Measurements from ENCODE around the gene SALL3. TPM values are rescaled to one million over a fixed set of nuclear protein-coding genes. Genes with fewer than 3 reads are reported as not detected.

Gene SALL3
- total and polyA plus RNA-seq, 2 of the 13 experiments (the other 11 are each of a cell fraction or from before 2014, with no cell fraction given) = not detected

DNA sequence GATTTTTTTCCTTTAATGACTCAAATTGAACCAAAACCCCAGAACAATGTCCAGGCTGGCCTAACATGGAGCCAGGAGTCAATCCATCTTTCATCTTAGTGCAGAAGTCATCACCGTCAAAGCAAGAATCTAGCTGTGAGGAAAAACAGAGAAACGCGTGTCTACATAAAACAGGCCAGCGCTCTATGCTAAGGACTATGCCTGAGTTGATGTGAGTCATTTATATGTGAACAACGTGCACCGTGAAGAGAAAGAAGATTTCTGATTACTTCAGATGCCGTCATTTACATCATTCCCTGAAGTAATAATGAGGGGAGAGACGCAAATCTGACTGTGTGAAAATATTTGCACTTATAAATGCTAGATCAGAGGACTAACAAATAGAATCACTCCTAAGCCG, 34.0 kb upstream of the SALL3 start:
- Histone ChIP-seq H3K36me3 (replicated peaks in 1 of 2; ENCODE audit: control insufficient read depth in 1 of 2, insufficient read depth in 2 of 2, low read length in 2 of 2) (no peaks in the 10 kb centered on the region), H3K4me3 (replicated peaks in 1 of 3; ENCODE audit: insufficient read depth in 1 of 3, low read depth in 2 of 3, low read length in 3 of 3) (no peak overlapping the region), H3K27me3 (ENCODE audit: control insufficient read depth in 1 of 2, insufficient read depth in 2 of 2, low read length in 2 of 2) (peaks cover 4 to 62% of the 10 kb centered on the region in 2 experiments), H3K9ac (ENCODE audit: insufficient read depth, low read depth, low read length) (no peak overlapping the region), H4K20me1 (ENCODE audit: insufficient read depth, low read length) (no peaks in the 10 kb centered on the region), H3K9me3 (ENCODE audit: low read length) (no peaks in the 10 kb centered on the region), H3K79me2 (ENCODE audit: insufficient read depth, low read length) (no peaks in the 10 kb centered on the region), H3K27ac (ENCODE audit: extremely low read length, insufficient read depth, low read length) (no peak overlapping the region), H2AFZ (ENCODE audit: low read length) (no peak overlapping the region), H3K4me2 (ENCODE audit: low read depth, low read length) (no peak overlapping the region), H3K4me1 (ENCODE audit: insufficient read depth, low read length) (no peaks in the 10 kb centered on the region)
- ATAC-seq (no peak), FAIRE-seq (no peak), DNase-seq (ENCODE audit: low spot score) (no peak)
- CTCF ChIA-PET (ENCODE audit: low intra/inter-chr PET ratio, low total read pairs) = no interaction called here
- BruUV-seq (replicated peaks) = no TSS peak
- intact Hi-C loops (cut with micrococcal nuclease; ENCODE audit: unreplicated experiment) = no loop called here
- POLR2A ChIA-PET = no interaction called here
- 47% methylated on average over 9 of the region's 9 CpGs for WGBS (ENCODE audit: low lambda C conversion rate)
- TF ChIP-seq, protein P1, sequence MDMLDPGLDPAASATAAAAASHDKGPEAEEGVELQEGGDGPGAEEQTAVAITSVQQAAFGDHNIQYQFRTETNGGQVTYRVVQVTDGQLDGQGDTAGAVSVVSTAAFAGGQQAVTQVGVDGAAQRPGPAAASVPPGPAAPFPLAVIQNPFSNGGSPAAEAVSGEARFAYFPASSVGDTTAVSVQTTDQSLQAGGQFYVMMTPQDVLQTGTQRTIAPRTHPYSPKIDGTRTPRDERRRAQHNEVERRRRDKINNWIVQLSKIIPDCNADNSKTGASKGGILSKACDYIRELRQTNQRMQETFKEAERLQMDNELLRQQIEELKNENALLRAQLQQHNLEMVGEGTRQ (IDR thresholded peaks at IDR 0.05; ENCODE audit: low read depth, low read length) = no peak
- TF ChIP-seq, protein P1 (CRISPR knock-in tag; IDR thresholded peaks at IDR 0.05; ENCODE audit: borderline replicate concordance) = no peak
- TF ChIP-seq ZFAT (CRISPR knock-in tag; conservative IDR thresholded peaks at IDR 0.05) (no peak), ZSCAN9 (CRISPR knock-in tag; IDR thresholded peaks at IDR 0.05; ENCODE audit: borderline replicate concordance) (no peak), NCOA1 (CRISPR knock-in tag; IDR thresholded peaks at IDR 0.05) (no peak), MZF1 (CRISPR knock-in tag; IDR thresholded peaks at IDR 0.05; ENCODE audit: borderline replicate concordance) (no peak), ZFY (CRISPR knock-in tag; IDR thresholded peaks at IDR 0.05) (no peak), SALL1 (CRISPR knock-in tag; IDR thresholded peaks at IDR 0.05) (no peak)
- TF ChIP-seq, protein P2, sequence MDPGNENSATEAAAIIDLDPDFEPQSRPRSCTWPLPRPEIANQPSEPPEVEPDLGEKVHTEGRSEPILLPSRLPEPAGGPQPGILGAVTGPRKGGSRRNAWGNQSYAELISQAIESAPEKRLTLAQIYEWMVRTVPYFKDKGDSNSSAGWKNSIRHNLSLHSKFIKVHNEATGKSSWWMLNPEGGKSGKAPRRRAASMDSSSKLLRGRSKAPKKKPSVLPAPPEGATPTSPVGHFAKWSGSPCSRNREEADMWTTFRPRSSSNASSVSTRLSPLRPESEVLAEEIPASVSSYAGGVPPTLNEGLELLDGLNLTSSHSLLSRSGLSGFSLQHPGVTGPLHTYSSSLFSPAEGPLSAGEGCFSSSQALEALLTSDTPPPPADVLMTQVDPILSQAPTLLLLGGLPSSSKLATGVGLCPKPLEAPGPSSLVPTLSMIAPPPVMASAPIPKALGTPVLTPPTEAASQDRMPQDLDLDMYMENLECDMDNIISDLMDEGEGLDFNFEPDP (CRISPR knock-in tag; conservative IDR thresholded peaks at IDR 0.05) = no peak
- TF ChIP-seq, protein P3, sequence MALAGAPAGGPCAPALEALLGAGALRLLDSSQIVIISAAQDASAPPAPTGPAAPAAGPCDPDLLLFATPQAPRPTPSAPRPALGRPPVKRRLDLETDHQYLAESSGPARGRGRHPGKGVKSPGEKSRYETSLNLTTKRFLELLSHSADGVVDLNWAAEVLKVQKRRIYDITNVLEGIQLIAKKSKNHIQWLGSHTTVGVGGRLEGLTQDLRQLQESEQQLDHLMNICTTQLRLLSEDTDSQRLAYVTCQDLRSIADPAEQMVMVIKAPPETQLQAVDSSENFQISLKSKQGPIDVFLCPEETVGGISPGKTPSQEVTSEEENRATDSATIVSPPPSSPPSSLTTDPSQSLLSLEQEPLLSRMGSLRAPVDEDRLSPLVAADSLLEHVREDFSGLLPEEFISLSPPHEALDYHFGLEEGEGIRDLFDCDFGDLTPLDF (CRISPR knock-in tag; IDR thresholded peaks at IDR 0.05) = no peak
- TF ChIP-seq, protein P4, sequence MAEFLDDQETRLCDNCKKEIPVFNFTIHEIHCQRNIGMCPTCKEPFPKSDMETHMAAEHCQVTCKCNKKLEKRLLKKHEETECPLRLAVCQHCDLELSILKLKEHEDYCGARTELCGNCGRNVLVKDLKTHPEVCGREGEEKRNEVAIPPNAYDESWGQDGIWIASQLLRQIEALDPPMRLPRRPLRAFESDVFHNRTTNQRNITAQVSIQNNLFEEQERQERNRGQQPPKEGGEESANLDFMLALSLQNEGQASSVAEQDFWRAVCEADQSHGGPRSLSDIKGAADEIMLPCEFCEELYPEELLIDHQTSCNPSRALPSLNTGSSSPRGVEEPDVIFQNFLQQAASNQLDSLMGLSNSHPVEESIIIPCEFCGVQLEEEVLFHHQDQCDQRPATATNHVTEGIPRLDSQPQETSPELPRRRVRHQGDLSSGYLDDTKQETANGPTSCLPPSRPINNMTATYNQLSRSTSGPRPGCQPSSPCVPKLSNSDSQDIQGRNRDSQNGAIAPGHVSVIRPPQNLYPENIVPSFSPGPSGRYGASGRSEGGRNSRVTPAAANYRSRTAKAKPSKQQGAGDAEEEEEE (CRISPR knock-in tag; IDR thresholded peaks at IDR 0.05; ENCODE audit: borderline replicate concordance) = no peak
- TF ChIP-seq, protein P5, sequence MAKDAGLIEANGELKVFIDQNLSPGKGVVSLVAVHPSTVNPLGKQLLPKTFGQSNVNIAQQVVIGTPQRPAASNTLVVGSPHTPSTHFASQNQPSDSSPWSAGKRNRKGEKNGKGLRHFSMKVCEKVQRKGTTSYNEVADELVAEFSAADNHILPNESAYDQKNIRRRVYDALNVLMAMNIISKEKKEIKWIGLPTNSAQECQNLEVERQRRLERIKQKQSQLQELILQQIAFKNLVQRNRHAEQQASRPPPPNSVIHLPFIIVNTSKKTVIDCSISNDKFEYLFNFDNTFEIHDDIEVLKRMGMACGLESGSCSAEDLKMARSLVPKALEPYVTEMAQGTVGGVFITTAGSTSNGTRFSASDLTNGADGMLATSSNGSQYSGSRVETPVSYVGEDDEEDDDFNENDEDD (CRISPR knock-in tag; IDR thresholded peaks at IDR 0.05; ENCODE audit: borderline replicate concordance) = no peak
- in situ Hi-C loops (cut with HindIII; ENCODE audit: extremely low pct_ligation_motif_present, low pct_unique_long_range_greater_than_20kb) = no loop called here
